H7 (cell line): ENCODE results near the gene FCRLA. TPM values are rescaled to one million over a fixed set of nuclear protein-coding genes. Genes with fewer than 3 reads are reported as not detected.
A peak's percentile ranks its signal among the peaks of the same experiment; 100 is the strongest.
"Not testable (repeated sequence)": the region's sequence is repeated elsewhere in the genome, so short reads cannot be mapped to it uniquely, and the experiment has no call there.

Experiments
- DNase-seq: peaks from one replicate; pipeline ENCODE4 v3.0.0; 2012
- H3K27me3 ChIP-seq: 2 replicates; pipeline ENCODE4 v1.6.0; 2011; ENCODE audit warnings: mild to moderate bottlenecking, low read length; ENCODE audit not compliant: control insufficient read depth, insufficient read depth
- H3K36me3 ChIP-seq: replicated peaks from 2 replicates; pipeline ENCODE4 v1.5.1; 2011; ENCODE audit warnings: low read length; ENCODE audit not compliant: control insufficient read depth, insufficient read depth
- H3K4me3 ChIP-seq: 2 replicates; pipeline ENCODE4 v1.5.1; 2011; ENCODE audit warnings: low read depth, mild to moderate bottlenecking, control low read depth, low read length, moderate library complexity; ENCODE audit not compliant: insufficient read depth
- total RNA-seq: library from RNA; depleted of rRNA; stranded (reverse); fragments of >200 nt; shearing (Covaris generic); gene quantifications from 2 replicates; pipeline ENCODE4 v1.2.3, GENCODE V29; 2014; rRNA removed

The FCRLA gene
- not detected in 2 replicates for total RNA-seq

DNA sequence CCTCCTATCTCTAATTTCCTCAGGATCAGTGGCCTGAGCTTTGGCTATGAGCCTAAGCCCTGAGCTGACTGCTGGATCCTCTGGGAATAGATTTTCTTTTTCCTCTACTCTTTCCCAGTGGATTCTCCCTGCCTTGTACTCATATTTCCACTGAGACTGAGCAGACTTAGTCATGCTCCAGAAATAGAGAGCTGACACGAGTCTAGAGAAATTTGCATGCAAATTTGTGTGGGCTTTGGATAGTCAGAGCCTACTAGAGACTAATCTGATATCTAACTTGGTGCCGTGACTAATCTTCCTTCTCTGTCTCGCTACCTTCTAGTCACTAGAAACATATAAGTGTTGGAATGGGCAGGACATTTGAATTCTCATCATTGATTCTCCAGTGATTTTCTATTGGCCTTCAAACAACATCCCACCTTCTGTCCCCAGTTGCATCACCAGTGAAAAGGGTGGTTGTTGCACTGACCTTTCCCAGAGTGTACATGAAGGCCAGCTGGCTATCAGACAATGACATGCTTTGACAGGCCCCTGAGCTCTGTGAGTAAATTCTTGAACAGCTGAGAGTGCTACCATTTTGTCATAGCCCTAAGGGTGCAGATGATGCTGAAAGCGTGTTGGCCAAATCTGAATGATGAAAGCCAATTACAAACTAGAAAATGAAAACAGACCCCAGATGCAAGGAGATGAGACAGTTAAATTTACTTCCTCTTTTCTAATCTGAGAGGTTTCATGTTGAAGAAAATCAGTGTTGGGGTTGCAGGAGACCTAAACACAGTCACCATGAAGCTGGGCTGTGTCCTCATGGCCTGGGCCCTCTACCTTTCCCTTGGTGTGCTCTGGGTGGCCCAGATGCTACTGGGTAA lies at the start of gene FCRLA:
FCRLA (plus strand) TSS at position 748 of the 866 bp plus-strand sequence; CDS start at position 784, 36 bp downstream.
- DNase-seq = no peak
- Histone ChIP-seq H3K36me3 (no peaks in the 10 kb centered on the region), H3K4me3 (no peak within 1 kb of the TSS), H3K27me3 (no peaks in the 10 kb centered on the region)

GRCh38 chr1:161658524-161658923 lies 48.5 kb upstream of the FCRLA start:
- H3K27me3 ChIP-seq, DNase-seq, H3K36me3 ChIP-seq, H3K4me3 ChIP-seq: not testable (repeated sequence)

DNA sequence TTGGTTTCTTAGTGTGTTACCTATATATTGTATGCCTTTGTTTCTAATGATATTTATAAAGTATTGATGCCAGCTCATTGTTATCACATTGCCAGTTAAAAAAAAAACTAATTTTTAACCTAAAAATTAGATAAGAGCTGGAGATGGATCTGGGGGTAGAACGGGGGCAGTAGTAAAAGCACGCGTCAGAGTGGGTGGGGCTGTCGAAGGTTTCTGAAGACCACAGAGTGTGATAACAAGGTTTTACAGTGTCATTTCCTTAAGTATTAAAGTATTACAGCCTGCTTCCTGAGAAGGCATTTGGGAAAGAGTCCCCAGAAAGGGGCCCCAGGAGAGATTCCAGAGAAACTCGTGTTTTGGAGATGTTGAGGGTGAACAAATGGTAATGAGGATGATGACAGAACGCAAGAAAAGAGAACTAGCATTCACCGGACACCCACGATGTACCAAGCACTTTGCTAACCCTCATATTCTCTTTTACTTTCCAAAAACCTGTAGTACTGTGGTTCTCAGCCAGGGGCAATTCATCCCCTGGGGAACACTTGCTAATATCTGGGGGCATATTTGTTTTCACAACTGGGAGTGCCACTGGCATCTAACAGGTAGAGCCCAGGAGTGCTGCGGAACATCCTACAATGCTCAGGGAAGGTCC lies 45.2 kb upstream of the FCRLA start:
- not testable (repeated sequence) for DNase-seq, H3K36me3 ChIP-seq, H3K27me3 ChIP-seq, H3K4me3 ChIP-seq

GRCh38 chr1:161662684-161663339 lies 44.2 kb upstream of the FCRLA start, which contains the start of gene FCGR2B:
Gene FCGR2B, plus strand, starts transcription at chr1:161663143. Its CDS starts 99 bp downstream, at chr1:161663242.
- H3K36me3 ChIP-seq, H3K4me3 ChIP-seq, H3K27me3 ChIP-seq, DNase-seq: not testable (repeated sequence)

GRCh38 chr1:161663569-161663968 lies 43.5 kb upstream of the FCRLA start:
- DNase-seq, H3K4me3 ChIP-seq, H3K36me3 ChIP-seq: not testable (repeated sequence)

DNA sequence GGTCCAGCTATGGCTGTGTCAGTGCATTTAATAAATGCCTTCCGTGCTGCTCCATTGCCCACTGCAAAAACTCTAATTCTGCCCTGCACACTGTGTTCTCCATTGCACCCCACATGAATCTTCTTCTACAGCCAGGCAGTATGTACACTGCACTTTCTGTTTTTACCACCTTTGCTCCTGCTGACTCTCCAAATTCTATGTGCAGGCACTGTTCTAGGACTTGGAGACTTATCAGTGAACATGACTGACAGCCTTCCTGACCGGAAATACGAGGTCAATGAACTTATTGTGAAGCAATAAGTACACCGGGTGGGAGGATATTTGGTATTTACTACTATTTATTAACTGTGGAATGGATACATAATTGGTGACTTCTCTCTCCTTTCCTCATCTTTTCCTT lies 42.3 kb upstream of the FCRLA start:
- not testable (repeated sequence) for H3K4me3 ChIP-seq, H3K36me3 ChIP-seq, DNase-seq, H3K27me3 ChIP-seq

More at GRCh38 chr1:161663569-161663968, 43.5 kb upstream of the FCRLA start:
- not testable (repeated sequence) for H3K27me3 ChIP-seq

DNA sequence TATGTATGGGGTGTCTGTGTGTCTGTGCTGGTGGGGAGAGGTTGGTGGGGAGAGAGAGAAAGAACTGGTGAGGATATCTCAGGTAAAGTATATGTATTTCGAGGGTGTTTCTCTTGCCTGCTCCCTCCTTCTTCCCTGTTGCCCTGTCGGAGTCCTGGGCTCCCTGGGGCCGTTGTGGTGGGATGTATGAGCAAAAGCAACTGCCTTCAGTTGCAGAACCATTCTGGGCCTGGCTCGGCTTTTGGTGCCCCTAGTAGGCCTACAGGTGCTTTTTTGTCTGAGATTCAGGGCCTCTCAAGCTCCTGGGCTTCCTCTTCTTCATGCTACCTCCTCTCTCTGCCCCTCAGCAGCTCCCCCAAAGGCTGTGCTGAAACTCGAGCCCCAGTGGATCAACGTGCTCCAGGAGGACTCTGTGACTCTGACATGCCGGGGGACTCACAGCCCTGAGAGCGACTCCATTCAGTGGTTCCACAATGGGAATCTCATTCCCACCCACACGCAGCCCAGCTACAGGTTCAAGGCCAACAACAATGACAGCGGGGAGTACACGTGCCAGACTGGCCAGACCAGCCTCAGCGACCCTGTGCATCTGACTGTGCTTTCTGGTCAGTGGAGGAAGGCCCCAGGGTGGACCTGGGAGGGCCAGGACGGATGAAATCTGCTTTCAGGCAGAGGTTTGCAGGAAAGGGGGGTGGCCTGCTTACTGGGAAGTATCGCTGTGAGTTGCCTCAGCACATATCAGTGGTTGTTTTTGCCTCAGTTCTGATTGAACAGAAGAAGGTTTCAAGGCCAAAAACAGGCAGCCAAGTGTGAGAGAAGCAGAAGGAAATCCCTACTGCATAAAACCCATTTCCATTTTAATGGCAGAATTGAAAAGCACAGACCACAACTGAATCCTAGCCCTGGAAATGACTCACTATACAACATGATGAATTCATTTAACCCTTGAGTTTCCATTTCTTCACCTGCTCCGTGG lies 35.7 kb upstream of the FCRLA start:
- not testable (repeated sequence) for DNase-seq, H3K4me3 ChIP-seq, H3K36me3 ChIP-seq, H3K27me3 ChIP-seq

DNA sequence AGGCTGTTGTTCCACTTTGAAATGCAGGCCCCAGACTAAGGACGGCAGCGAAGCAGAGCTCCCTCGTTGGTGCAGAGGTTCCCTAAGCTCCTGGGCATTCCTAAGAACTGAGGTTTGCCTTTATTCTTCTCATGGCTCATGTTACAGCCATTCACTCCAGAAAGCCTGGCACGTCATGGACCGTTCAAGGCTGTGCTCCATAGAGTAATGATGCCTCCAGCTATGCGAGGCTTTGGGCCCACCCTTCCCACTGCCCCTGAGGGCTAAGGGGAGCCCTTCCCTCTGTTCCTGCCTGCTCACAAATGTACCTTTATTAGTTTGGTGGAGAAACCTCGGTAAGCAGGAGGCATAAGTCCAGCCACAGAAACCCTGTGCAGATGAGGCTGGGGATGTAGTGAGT lies 33.6 kb upstream of the FCRLA start:
- not testable (repeated sequence) for DNase-seq, H3K36me3 ChIP-seq, H3K27me3 ChIP-seq, H3K4me3 ChIP-seq

- not testable (repeated sequence) for H3K4me3 ChIP-seq, DNase-seq, H3K36me3 ChIP-seq, H3K27me3 ChIP-seq
Observed at GRCh38 chr1:161674447-161674846, 32.6 kb upstream of the FCRLA start.

GRCh38 chr1:161674908-161675307 lies 32.1 kb upstream of the FCRLA start:
- not testable (repeated sequence) for H3K36me3 ChIP-seq, H3K4me3 ChIP-seq, H3K27me3 ChIP-seq, DNase-seq

- Histone ChIP-seq H3K36me3 (no peaks in the 10 kb centered on the region), H3K27me3 (no peaks in the 10 kb centered on the region; the same call in 1 of the 2 replicates), H3K4me3 (no peak overlapping the region)
- no peak for DNase-seq
Observed at GRCh38 chr1:161676441-161676840, 30.6 kb upstream of the FCRLA start.

GRCh38 chr1:161676958-161677689 lies 29.9 kb upstream of the FCRLA start:
- Histone ChIP-seq H3K4me3 (no peak overlapping the region), H3K36me3 (no peaks in the 10 kb centered on the region), H3K27me3 (no peaks in the 10 kb centered on the region; the same call in 1 of the 2 replicates)
- DNase-seq = peak; percentile 12

GRCh38 chr1:161678500-161678899 lies 28.5 kb upstream of the FCRLA start:
- Histone ChIP-seq H3K36me3 (no peaks in the 10 kb centered on the region), H3K4me3 (no peak overlapping the region), H3K27me3 (no peaks in the 10 kb centered on the region; the same call in 1 of the 2 replicates)
- no peak for DNase-seq
